Activated CD8-positive, alpha-beta T cell treated with anti-CD3 and anti-CD28 coated beads for 36 hours (primary cell): Measurements from ENCODE around the gene RBBP8NL. TPM values are rescaled to one million over a fixed set of nuclear protein-coding genes. Genes with fewer than 3 reads are reported as not detected.

Source experiments
- ATAC-seq: fragments of 200-7000 bp; cut with Tn5 transposase; one replicate; pipeline ENCODE4 v1.10.0; 2021; ENCODE audit warnings: mild to moderate bottlenecking, moderate library complexity
- CTCF ChIA-PET: fragments of 350-600 bp; sonication (Branson Sonifier 250); formaldehyde crosslinking; loops from one replicate; lab custom pipeline; 2021; ENCODE audit warnings: antibody characterized with exemption; lab: Charles Lee
- POLR2A ChIA-PET: fragments of 350-600 bp; sonication (Branson Sonifier 250); formaldehyde crosslinking; loops from one replicate; lab custom pipeline; 2021; ENCODE audit warnings: antibody characterized with exemption; lab: Charles Lee
- DNase-seq: peaks from one replicate; pipeline ENCODE4 v3.0.0-alpha.2; 2020
- H3K27ac Mint-ChIP-seq: one replicate; pipeline ENCODE4 v1.8.0; 2021; ENCODE audit warnings: mild to moderate bottlenecking, mixed read lengths
- H3K27me3 Mint-ChIP-seq: one replicate; pipeline ENCODE4 v1.8.0; 2021; ENCODE audit warnings: mixed read lengths
- H3K36me3 Mint-ChIP-seq: one replicate; pipeline ENCODE4 v1.8.0; 2021; ENCODE audit warnings: low read depth, mixed read lengths
- H3K4me1 Mint-ChIP-seq: one replicate; pipeline ENCODE4 v1.8.0; 2021; ENCODE audit warnings: low read depth, mixed read lengths
- H3K4me3 Mint-ChIP-seq: one replicate; pipeline ENCODE4 v1.8.0; 2021; ENCODE audit warnings: mild to moderate bottlenecking, moderate library complexity, mixed read lengths
- H3K9me3 Mint-ChIP-seq: one replicate; pipeline ENCODE4 v1.8.0; 2021; ENCODE audit warnings: mixed read lengths
- intact Hi-C: fragments of 100-400 bp; cut with micrococcal nuclease; formaldehyde crosslinking; loops from one replicate; pipeline ENCODE4 v1.10.0; 2022
- total RNA-seq, 2 experiments: library from RNA; stranded (reverse); gene quantifications; one replicate each; pipeline ENCODE4 v1.2.3, GENCODE V29; 2021
- TF ChIP-seq, protein P1 (sequence below): fragments of 200-600 bp; IDR thresholded peaks from one replicate; pipeline ENCODE4 v1.8.0; 2022; ENCODE audit warnings: antibody characterized with exemption, mild to moderate bottlenecking

Gene RBBP8NL
- total RNA-seq, 2 experiments from 2014 or later: not detected

DNA sequence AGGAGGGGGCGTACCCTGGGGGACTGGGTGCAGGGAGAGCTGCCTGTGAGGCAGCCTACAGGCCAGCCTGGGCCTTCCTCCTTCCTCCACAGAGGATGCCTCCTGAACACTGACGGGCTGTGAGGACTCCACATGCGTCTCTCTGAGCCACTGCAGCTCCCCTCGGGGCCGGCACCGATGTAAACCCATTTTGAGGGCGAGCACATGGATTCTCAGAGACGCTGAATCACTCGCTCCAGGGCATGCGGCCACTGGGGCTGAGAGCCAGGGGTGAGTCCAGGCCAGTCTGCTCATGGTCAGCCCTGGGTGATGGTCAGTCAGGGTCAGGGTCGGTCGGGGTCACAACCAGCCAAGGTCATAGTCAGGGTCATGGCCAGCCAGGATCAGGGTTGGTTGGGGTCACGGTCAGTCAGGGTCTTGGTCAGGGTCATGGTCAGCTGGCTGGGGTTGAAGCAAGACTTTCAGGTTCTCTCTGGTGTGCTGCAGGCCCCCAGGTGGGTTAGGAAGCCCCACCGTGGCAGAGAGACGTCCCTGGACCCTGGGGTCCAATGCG lies 14.7 kb upstream of the RBBP8NL start:
- Mint-ChIP-seq H3K36me3 (no peaks in the 10 kb centered on the region), H3K27ac (no peak overlapping the region), H3K27me3 (peaks cover 2% of the 10 kb centered on the region), H3K9me3 (no peaks in the 10 kb centered on the region), H3K4me1 (no peaks in the 10 kb centered on the region), H3K4me3 (no peak overlapping the region)
- no peak for ATAC-seq
- TF ChIP-seq, protein P1, sequence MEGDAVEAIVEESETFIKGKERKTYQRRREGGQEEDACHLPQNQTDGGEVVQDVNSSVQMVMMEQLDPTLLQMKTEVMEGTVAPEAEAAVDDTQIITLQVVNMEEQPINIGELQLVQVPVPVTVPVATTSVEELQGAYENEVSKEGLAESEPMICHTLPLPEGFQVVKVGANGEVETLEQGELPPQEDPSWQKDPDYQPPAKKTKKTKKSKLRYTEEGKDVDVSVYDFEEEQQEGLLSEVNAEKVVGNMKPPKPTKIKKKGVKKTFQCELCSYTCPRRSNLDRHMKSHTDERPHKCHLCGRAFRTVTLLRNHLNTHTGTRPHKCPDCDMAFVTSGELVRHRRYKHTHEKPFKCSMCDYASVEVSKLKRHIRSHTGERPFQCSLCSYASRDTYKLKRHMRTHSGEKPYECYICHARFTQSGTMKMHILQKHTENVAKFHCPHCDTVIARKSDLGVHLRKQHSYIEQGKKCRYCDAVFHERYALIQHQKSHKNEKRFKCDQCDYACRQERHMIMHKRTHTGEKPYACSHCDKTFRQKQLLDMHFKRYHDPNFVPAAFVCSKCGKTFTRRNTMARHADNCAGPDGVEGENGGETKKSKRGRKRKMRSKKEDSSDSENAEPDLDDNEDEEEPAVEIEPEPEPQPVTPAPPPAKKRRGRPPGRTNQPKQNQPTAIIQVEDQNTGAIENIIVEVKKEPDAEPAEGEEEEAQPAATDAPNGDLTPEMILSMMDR: no peak
- intact Hi-C loops: no loop called here
- ChIA-PET POLR2A (interaction anchor here (0.6 to 0.9 kb wide), 2 partner anchors 13 to 160 kb away, joined by 3 read pairs; no protein-coding TSS in a partner anchor), CTCF (no interaction called here)
- DNase-seq: no peak

DNA sequence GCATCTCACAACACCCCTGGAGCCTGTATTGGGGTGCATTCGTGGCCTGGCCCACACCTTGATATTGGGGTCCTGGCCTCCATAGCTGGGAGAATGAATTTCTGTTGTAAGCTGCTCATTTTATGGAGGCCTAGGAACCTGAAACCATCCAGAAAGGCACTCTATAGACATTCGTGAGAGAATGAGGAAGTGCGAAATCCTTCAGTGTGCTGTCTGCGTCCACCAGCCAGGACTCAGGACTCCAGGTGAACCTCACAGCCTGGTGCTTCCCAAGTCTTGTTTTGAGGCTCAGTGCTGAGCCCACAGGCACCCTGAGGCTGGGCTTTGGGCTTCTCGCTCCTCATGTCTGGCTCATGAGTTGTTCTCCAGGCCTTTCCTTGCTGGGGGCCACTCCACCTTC lies 11.9 kb upstream of the RBBP8NL start:
- Mint-ChIP-seq H3K27me3 (peaks cover 12% of the 10 kb centered on the region), H3K36me3 (no peaks in the 10 kb centered on the region), H3K4me1 (no peaks in the 10 kb centered on the region), H3K9me3 (no peaks in the 10 kb centered on the region), H3K27ac (no peak overlapping the region), H3K4me3 (no peak overlapping the region)
- ChIA-PET POLR2A (no interaction called here), CTCF (no interaction called here)
- TF ChIP-seq, protein P1: no peak
- DNase-seq (no peak), ATAC-seq (no peak)
- intact Hi-C loops: no loop called here

DNA sequence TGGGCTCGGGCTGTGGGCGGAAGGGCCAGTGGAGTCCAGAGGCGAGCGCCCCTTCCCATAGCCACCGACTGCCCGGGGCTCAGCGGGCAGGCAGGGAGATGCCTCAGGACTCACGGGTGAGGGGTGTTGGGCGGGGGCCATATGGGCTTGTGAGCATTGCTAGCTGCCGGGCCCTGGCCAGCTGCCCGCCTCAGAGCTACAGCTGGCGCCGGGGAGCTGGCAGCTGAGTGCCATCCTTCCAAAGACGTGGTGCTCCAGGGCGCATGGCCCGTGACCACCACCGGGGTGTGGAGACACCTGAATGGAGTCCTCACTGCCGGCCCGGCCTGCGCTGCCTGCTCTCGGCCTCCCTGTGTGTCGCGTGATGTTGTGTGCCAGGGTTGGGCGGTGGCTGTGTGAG lies 10.6 kb upstream of the RBBP8NL start:
- CTCF ChIA-PET: no interaction called here
- ATAC-seq: no peak

DNA sequence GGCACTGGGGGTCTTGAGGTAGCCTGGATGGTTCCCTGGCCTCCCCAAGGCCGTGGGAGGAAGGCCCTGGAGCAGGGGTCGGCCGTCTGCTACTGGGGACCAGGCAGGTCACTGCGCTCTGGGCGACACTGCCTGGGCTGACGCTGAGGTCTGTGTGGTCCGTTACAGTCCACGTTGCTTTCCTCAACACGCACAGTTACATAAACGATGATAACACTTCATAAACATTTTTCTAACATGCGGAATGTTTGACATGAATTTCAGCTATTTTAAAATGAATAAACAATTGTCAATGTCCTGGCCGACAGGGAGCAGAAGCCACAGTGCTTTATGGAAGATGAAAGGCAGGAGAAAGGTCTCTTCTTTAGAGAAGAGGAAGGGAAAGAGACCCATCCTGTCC lies 10.2 kb upstream of the RBBP8NL start:
- Mint-ChIP-seq H3K9me3 (no peaks in the 10 kb centered on the region), H3K27ac (no peak overlapping the region), H3K4me1 (no peaks in the 10 kb centered on the region), H3K27me3 (peaks cover 13% of the 10 kb centered on the region), H3K36me3 (no peaks in the 10 kb centered on the region), H3K4me3 (no peak overlapping the region)
- no peak for ATAC-seq
- intact Hi-C loops: no loop called here
- ChIA-PET CTCF (no interaction called here), POLR2A (no interaction called here)
- DNase-seq: no peak
- TF ChIP-seq, protein P1: no peak

More for the DNA sequence above, 10.6 kb upstream of the RBBP8NL start:
- H3K4me1 Mint-ChIP-seq: no peaks in the 10 kb centered on the region
- TF ChIP-seq, protein P1: no peak
- no peaks in the 10 kb centered on the region for H3K9me3 Mint-ChIP-seq
- H3K36me3 Mint-ChIP-seq: no peaks in the 10 kb centered on the region
- intact Hi-C loops: no loop called here
- H3K27me3 Mint-ChIP-seq: peaks cover 15% of the 10 kb centered on the region
- POLR2A ChIA-PET: no interaction called here
- DNase-seq: no peak
- H3K4me3 Mint-ChIP-seq: no peak overlapping the region
- no peak overlapping the region for H3K27ac Mint-ChIP-seq

DNA sequence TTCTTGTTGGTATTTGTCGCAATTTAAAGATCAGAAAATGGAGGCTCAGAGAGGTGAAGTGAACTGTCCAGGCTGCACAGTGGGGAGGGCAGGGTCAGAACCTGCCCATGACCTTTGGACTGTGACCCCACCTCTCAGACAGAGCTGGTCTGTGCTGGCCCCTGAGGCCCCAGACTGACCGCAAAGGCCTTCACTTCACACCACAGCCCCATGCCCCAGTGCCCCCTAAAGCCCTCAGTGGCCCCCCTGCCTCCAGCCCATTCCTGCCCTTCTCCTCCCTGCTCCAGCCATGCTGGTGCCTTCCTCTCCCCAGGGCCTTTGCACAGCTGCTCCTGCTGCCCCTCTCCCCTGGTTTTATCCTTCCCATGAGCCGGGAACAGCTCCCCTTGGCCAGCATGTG lies 9.4 kb upstream of the RBBP8NL start:
- DNase-seq (no peak), ATAC-seq (no peak)
- no peaks in the 10 kb centered on the region for H3K36me3 Mint-ChIP-seq
- no peak overlapping the region for H3K27ac Mint-ChIP-seq
- ChIA-PET CTCF (no interaction called here), POLR2A (no interaction called here)
- H3K27me3 Mint-ChIP-seq: peaks cover 13% of the 10 kb centered on the region
- intact Hi-C loops: no loop called here
- no peaks in the 10 kb centered on the region for H3K4me1 Mint-ChIP-seq
- TF ChIP-seq, protein P1: no peak
- no peak overlapping the region for H3K4me3 Mint-ChIP-seq
- H3K9me3 Mint-ChIP-seq: no peaks in the 10 kb centered on the region
